ENCODE results near the gene MRPL58. TPM values are rescaled to one million over a fixed set of nuclear protein-coding genes. Genes with fewer than 3 reads are reported as not detected.
A peak's percentile ranks its signal among the peaks of the same experiment; 100 is the strongest.
"Not testable (repeated sequence)": the region's sequence is repeated elsewhere in the genome, so short reads cannot be mapped to it uniquely, and the experiment has no call there.

MRPL58 gene
- total RNA-seq, 4 donors from 2014 or later, result 18.2 to 26.4 (median 20.8) TPM

DNA sequence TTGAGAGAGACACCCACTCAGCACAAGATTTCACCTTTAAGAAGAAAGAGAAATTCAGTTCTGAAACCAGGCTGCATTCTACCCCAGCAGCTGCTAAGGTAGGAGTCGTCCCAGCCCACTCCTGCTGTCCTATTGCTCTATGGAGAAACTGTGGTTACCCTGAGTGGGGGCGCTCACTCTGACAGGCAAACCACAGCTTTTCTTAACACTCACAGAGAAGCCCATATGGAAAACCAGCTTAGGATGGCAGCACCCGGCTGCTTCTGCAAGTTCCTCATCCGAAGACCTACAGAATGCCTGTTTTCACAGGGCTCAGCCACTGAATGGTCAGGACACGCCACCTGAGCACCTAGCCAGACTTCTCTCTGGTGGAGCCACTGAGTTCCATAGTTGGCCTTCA is 26.8 kb downstream of the MRPL58 start:
- Histone ChIP-seq H3K9me3 (no peaks in the 10 kb centered on the region), H3K36me3 (no peaks in the 10 kb centered on the region), H3K4me3 (no peak overlapping the region), H3K4me1 (no peaks in the 10 kb centered on the region), H3K27me3 (no peaks in the 10 kb centered on the region), H3K27ac (no peak overlapping the region)
- no peak for DNase-seq
- intact Hi-C loops (cut with DNase I; ENCODE audit: low total_unique reads), result no loop called here
- TF ChIP-seq, protein P1, sequence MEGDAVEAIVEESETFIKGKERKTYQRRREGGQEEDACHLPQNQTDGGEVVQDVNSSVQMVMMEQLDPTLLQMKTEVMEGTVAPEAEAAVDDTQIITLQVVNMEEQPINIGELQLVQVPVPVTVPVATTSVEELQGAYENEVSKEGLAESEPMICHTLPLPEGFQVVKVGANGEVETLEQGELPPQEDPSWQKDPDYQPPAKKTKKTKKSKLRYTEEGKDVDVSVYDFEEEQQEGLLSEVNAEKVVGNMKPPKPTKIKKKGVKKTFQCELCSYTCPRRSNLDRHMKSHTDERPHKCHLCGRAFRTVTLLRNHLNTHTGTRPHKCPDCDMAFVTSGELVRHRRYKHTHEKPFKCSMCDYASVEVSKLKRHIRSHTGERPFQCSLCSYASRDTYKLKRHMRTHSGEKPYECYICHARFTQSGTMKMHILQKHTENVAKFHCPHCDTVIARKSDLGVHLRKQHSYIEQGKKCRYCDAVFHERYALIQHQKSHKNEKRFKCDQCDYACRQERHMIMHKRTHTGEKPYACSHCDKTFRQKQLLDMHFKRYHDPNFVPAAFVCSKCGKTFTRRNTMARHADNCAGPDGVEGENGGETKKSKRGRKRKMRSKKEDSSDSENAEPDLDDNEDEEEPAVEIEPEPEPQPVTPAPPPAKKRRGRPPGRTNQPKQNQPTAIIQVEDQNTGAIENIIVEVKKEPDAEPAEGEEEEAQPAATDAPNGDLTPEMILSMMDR (IDR thresholded peaks at IDR 0.05), result no peak
- TF ChIP-seq POLR2A (IDR thresholded peaks at IDR 0.05), result no peak

DNA sequence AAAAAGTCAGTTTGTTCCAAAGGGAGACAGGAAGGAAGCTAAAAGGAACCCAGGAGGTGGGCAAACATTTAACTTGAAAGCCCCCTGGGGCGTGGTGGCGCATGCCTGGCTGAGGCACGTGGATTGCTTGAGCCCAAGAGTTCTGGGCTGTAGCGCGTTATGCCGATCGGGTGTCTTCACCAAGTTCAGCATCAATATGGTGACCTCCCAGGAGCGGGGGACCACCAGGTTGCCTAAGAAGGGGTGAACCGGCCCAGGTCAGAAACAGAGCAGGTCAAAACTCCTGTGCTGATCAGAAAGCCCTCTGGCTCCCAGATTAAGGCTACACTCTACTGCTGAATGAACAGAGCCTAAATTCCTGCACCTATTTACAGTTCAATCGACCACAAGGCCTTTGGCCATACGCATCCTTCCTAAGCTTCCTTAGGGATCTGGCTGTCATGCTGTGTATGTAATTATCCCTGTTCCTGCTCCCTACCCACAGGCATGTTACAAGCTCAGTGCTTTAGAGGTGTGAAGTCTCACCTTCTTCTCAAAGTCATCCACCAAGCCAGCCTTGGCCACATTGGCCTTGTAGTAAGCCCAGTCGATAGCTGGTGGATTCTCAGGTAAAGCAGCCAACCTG is 29.3 kb downstream of the MRPL58 start:
- H3K36me3 ChIP-seq, result no peaks in the 10 kb centered on the region
- intact Hi-C loops (cut with DNase I; ENCODE audit: low total_unique reads), result no loop called here
- no peaks in the 10 kb centered on the region for H3K9me3 ChIP-seq
- no peaks in the 10 kb centered on the region for H3K27me3 ChIP-seq
- peaks cover 0 to 7% of the 10 kb centered on the region in 2 donors for H3K4me1 ChIP-seq
- no peak overlapping the region for H3K27ac ChIP-seq
- TF ChIP-seq POLR2A (IDR thresholded peaks at IDR 0.05), result no peak
- TF ChIP-seq, protein P1 (IDR thresholded peaks at IDR 0.05), result no peak
- H3K4me3 ChIP-seq, result no peak overlapping the region
- DNase-seq, result no peak

DNA sequence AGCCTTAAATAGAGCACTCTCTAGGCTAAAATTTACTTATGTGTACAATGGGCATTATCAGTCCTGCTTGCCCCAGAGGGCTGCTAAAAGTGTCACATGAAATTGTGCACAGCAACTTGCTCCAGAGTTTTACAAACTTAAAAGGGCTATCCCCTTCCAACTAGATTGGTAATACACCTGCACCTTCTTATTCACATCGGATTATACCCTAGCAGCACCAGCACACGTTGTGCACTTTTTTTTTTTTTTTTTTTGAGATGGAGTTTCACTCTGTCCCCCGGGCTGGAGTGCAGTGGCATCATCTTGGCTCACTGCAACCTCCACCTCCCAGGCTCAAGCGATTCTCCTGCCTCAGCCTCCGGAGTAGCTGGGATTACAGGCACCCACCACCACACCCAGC is 31.3 kb downstream of the MRPL58 start:
- H3K36me3 ChIP-seq; intact Hi-C loops (cut with DNase I; ENCODE audit: low total_unique reads); H3K27me3 ChIP-seq; H3K27ac ChIP-seq; H3K4me1 ChIP-seq; DNase-seq; H3K4me3 ChIP-seq; H3K9me3 ChIP-seq: not testable (repeated sequence)

DNA sequence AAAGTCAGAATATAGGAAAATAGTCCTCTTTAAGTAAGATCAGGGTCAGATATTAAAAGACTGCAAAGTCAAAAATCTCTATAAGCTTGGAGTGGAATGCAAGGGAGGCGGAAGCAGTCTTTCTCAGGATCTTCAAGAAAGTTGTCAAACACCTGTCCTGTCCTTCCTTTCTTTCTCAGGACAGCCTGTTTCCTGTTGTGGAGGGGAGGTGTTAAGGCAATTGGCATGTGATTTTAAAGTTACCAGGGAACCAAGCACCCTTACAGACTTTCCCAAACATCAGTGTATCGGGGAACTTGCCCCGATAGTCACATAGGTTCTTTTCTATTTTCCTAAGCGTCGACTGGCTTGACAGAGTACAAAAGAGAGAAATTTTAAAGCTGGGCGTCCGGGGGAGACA is 32.2 kb downstream of the MRPL58 start:
- H3K27me3 ChIP-seq, result no peaks in the 10 kb centered on the region
- H3K9me3 ChIP-seq, result no peaks in the 10 kb centered on the region
- no peak overlapping the region for H3K27ac ChIP-seq
- TF ChIP-seq POLR2A (IDR thresholded peaks at IDR 0.05), result no peak
- TF ChIP-seq, protein P1 (IDR thresholded peaks at IDR 0.05), result no peak
- intact Hi-C loops (cut with DNase I; ENCODE audit: low total_unique reads), result no loop called here
- peaks cover 0 to 7% of the 10 kb centered on the region in 2 donors for H3K4me1 ChIP-seq
- no peak for DNase-seq
- H3K4me3 ChIP-seq, result no peak overlapping the region
- H3K36me3 ChIP-seq, result no peaks in the 10 kb centered on the region

DNA sequence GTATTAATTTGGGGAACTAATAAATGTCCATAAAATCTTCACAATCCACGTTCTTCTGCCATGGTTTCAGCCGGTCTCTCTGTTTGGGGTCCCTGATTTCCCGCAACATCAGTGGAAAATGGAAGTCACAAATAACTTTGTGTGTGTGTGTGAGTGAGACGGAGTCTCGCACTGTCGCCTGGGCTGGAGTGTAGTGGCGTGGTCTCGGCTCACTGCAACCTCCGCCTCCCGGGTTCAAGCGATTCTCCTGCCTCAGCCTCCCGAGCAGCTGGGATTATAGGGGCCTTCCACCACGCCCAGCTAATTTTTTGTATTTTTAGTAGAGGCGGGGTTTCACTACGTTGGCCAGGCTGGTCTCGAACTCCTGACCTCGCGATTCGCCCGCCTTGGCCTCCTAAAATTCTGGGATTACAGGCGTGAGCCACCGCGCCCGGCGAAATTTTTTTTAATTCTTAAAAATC is 33.5 kb downstream of the MRPL58 start:
- H3K9me3 ChIP-seq; intact Hi-C loops (cut with DNase I; ENCODE audit: low total_unique reads); H3K27me3 ChIP-seq; H3K36me3 ChIP-seq; DNase-seq; H3K4me1 ChIP-seq: not testable (repeated sequence)
- Histone ChIP-seq H3K4me3 (peak overlapping the region; percentile 65 to 99), H3K27ac (peak overlapping the region; percentile 89 to 92)

DNA sequence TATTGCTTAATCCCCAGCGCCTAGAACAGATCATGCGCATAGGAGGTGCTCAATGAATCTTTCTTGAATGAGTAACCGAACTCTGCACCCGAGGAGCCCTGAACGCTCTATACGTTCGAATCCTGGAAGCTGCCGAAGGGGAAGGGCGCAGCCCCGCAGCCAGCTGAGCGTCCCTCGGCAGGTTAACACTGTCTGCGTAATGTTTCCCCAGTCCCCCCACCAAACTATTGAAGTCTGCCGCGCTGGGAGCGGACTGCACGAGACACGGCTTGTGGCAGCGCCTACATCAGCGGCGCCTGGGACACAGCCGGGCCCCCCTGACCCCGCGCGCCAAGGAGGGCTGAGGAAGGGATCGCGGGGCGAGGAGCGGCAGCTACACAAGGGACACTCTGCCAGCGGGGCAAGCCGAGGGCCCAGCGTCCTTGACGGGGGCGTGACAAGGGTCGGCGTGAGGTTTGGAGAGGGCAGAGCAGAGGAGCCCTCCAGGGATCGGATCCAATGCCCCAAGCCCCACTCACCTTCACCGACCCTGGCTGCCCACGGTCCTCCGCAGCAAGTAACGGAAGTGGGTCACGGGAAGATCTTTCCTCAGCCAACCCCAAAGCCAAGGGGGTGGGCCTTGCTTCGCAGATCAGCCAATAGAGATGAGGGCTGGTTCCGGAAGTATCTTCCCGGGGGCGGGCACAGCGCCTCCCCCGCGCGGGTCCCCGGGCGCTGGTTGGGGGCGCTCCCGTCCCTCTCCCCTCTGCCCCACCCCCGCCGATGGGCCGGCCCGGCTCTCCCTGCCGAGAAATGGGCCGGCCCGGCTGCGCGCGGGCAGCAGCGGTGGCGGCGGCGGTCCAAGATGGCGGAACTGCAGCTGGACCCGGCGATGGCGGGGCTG is 34.2 kb downstream of the MRPL58 start, which contains the start of the genes ATP5PD and KCTD2:
TSS of gene ATP5PD (minus strand) at position 563 of the 883 bp plus-strand sequence. CDS start 4,319 bp downstream, outside the sequence.
TSS of gene KCTD2 (plus strand) at position 819 of the 883 bp plus-strand sequence. CDS start at position 845, 26 bp downstream.
- Histone ChIP-seq H3K27me3 (no peaks in the 10 kb centered on the region), H3K36me3 (no peaks in the 10 kb centered on the region), H3K4me3 (peak within 1 kb of the TSS; percentile 65 to 99), H3K27ac (peak within 1 kb of the TSS; percentile 89 to 92), H3K4me1 (peaks cover 0 to 7% of the 10 kb centered on the region in 2 donors), H3K9me3 (no peaks in the 10 kb centered on the region)
- peak; percentile 96 to 98 for DNase-seq
- intact Hi-C loops (cut with DNase I; ENCODE audit: low total_unique reads), result no loop called here
- TF ChIP-seq, protein P1 (IDR thresholded peaks at IDR 0.05), result peak in 1 of 4 experiments; percentile 25
- peak; percentile 68 to 92 for TF ChIP-seq POLR2A (IDR thresholded peaks at IDR 0.05)
